ENCODE results near the gene MYH15. TPM values are rescaled to one million over a fixed set of nuclear protein-coding genes. Genes with fewer than 3 reads are reported as not detected.
A peak's percentile ranks its signal among the peaks of the same experiment; 100 is the strongest.

The MYH15 gene
- total RNA-seq, 1 donor, result 0.36 TPM

DNA sequence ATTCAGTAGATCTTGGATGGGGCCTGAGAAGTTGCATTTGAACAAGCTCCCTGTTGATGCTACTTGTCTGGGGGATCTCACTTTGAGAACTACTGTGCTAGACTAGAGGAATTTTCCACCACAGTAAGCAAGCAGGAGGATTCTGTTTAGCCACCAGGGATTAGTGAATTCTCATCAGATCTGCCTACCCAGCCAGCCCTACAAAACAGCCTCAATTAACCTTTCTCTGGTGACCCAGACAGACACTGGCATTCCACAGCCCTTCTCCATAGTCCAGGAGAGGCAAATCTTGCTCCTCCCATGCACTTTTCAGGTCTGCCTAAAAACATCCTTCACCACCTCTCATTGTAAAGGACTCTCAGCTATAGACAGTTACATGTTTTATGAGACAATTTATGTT lies 16.7 kb upstream of the MYH15 start:
- Histone ChIP-seq H3K4me3 (ENCODE audit: insufficient read depth, low read length) (no peak overlapping the region), H4K20me1 (ENCODE audit: insufficient read depth, low read length) (no peaks in the 10 kb centered on the region), H3K4me2 (ENCODE audit: insufficient read depth, low read length) (no peak overlapping the region), H3K9me3 (ENCODE audit: low read depth, low read length) (no peaks in the 10 kb centered on the region), H3K27me3 (ENCODE audit: insufficient read depth, low read length) (no peaks in the 10 kb centered on the region), H2AFZ (ENCODE audit: low read length) (no peak overlapping the region), H3K79me2 (ENCODE audit: insufficient read depth, low read length) (no peaks in the 10 kb centered on the region), H3K27ac (ENCODE audit: low read depth, low read length) (no peak overlapping the region), H3K36me3 (ENCODE audit: insufficient read depth, low read length) (no peaks in the 10 kb centered on the region), H3K4me1 (ENCODE audit: insufficient read depth, low read length) (no peaks in the 10 kb centered on the region)
- TF ChIP-seq CTCF (IDR thresholded peaks at IDR 0.05; ENCODE audit: extremely low read depth, low read depth, low read length), result no peak
- DNase-seq (ENCODE audit: insufficient read length, low spot score, missing footprints), result no peak

DNA sequence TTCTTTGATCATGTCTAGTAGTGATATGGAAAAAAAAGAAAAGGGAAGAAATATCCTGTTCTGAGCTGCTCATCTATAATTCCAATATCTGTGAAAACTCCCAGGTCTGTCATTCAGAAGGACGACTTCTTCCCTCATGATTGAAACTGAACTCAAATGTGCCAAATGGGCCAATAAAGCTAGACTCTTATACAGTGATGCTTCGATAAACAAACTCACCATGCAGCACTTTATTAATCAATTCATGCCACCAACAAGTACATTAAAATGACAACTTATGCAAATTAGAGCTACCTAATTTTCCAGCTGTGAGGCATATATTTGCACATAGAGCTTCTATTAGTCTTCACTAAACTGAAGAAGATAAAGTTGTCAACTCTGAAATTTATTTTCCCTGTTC lies 15.6 kb upstream of the MYH15 start:
- no peaks in the 10 kb centered on the region for H3K36me3 ChIP-seq (ENCODE audit: insufficient read depth, low read length)
- DNase-seq (ENCODE audit: insufficient read length, low spot score, missing footprints), result no peak
- no peak for TF ChIP-seq CTCF (IDR thresholded peaks at IDR 0.05; ENCODE audit: extremely low read depth, low read depth, low read length)
- no peak overlapping the region for H3K4me3 ChIP-seq (ENCODE audit: insufficient read depth, low read length)
- no peak overlapping the region for H3K4me2 ChIP-seq (ENCODE audit: insufficient read depth, low read length)
- H4K20me1 ChIP-seq (ENCODE audit: insufficient read depth, low read length), result no peaks in the 10 kb centered on the region
- H3K27me3 ChIP-seq (ENCODE audit: insufficient read depth, low read length), result no peaks in the 10 kb centered on the region
- H3K27ac ChIP-seq (ENCODE audit: low read depth, low read length), result no peak overlapping the region
- H2AFZ ChIP-seq (ENCODE audit: low read length), result no peak overlapping the region
- H3K9me3 ChIP-seq (ENCODE audit: low read depth, low read length), result no peaks in the 10 kb centered on the region
- H3K79me2 ChIP-seq (ENCODE audit: insufficient read depth, low read length), result no peaks in the 10 kb centered on the region
- H3K4me1 ChIP-seq (ENCODE audit: insufficient read depth, low read length), result no peaks in the 10 kb centered on the region

- no peaks in the 10 kb centered on the region for H3K36me3 ChIP-seq (ENCODE audit: insufficient read depth, low read length)
- H3K4me1 ChIP-seq (ENCODE audit: insufficient read depth, low read length), result no peaks in the 10 kb centered on the region
- H3K27ac ChIP-seq (ENCODE audit: low read depth, low read length), result no peak overlapping the region
- no peaks in the 10 kb centered on the region for H3K9me3 ChIP-seq (ENCODE audit: low read depth, low read length)
- DNase-seq (ENCODE audit: insufficient read length, low spot score, missing footprints), result no peak
- no peak overlapping the region for H3K4me2 ChIP-seq (ENCODE audit: insufficient read depth, low read length)
- H2AFZ ChIP-seq (ENCODE audit: low read length), result no peak overlapping the region
- no peaks in the 10 kb centered on the region for H4K20me1 ChIP-seq (ENCODE audit: insufficient read depth, low read length)
- no peak for TF ChIP-seq CTCF (IDR thresholded peaks at IDR 0.05; ENCODE audit: extremely low read depth, low read depth, low read length)
- H3K4me3 ChIP-seq (ENCODE audit: insufficient read depth, low read length), result no peak overlapping the region
- H3K27me3 ChIP-seq (ENCODE audit: insufficient read depth, low read length), result no peaks in the 10 kb centered on the region
- H3K79me2 ChIP-seq (ENCODE audit: insufficient read depth, low read length), result no peaks in the 10 kb centered on the region
Observed at GRCh38 chr3:108525256-108525655, 14.9 kb upstream of the MYH15 start.

- no peak for TF ChIP-seq CTCF (IDR thresholded peaks at IDR 0.05; ENCODE audit: extremely low read depth, low read depth, low read length)
- no peak overlapping the region for H3K27ac ChIP-seq (ENCODE audit: low read depth, low read length)
- H3K4me1 ChIP-seq (ENCODE audit: insufficient read depth, low read length), result no peaks in the 10 kb centered on the region
- no peaks in the 10 kb centered on the region for H4K20me1 ChIP-seq (ENCODE audit: insufficient read depth, low read length)
- no peaks in the 10 kb centered on the region for H3K9me3 ChIP-seq (ENCODE audit: low read depth, low read length)
- no peak overlapping the region for H3K4me2 ChIP-seq (ENCODE audit: insufficient read depth, low read length)
- DNase-seq (ENCODE audit: insufficient read length, low spot score, missing footprints), result peak; percentile 6
- H3K36me3 ChIP-seq (ENCODE audit: insufficient read depth, low read length), result no peaks in the 10 kb centered on the region
- peak overlapping the region; percentile 21 for H2AFZ ChIP-seq (ENCODE audit: low read length)
- no peaks in the 10 kb centered on the region for H3K27me3 ChIP-seq (ENCODE audit: insufficient read depth, low read length)
- H3K4me3 ChIP-seq (ENCODE audit: insufficient read depth, low read length), result no peak overlapping the region
- no peaks in the 10 kb centered on the region for H3K79me2 ChIP-seq (ENCODE audit: insufficient read depth, low read length)
Observed at GRCh38 chr3:108524537-108524936, 14.1 kb upstream of the MYH15 start.

Measured in osteoblast (primary cell).